ENCODE data around the gene ELFN2. TPM values are rescaled to one million over a fixed set of nuclear protein-coding genes. Genes with fewer than 3 reads are reported as not detected.
A peak's percentile ranks its signal among the peaks of the same experiment; 100 is the strongest.

Gene ELFN2
- total RNA-seq, 1 donor: under 0.01 TPM

- H3K9me3 ChIP-seq (ENCODE audit: low read depth, low read length): no peaks in the 10 kb centered on the region
- H3K4me2 ChIP-seq (ENCODE audit: insufficient read depth, low read length): peak overlapping the region; percentile 14
- H3K79me2 ChIP-seq (ENCODE audit: insufficient read depth, low read length): no peaks in the 10 kb centered on the region
- no peak overlapping the region for H3K27ac ChIP-seq (ENCODE audit: low read depth, low read length)
- no peak overlapping the region for H2AFZ ChIP-seq (ENCODE audit: low read length)
- DNase-seq (ENCODE audit: insufficient read length, low spot score, missing footprints): no peak
- no peaks in the 10 kb centered on the region for H4K20me1 ChIP-seq (ENCODE audit: insufficient read depth, low read length)
- no peaks in the 10 kb centered on the region for H3K36me3 ChIP-seq (ENCODE audit: insufficient read depth, low read length)
- H3K4me3 ChIP-seq (ENCODE audit: insufficient read depth, low read length): no peak overlapping the region
- H3K4me1 ChIP-seq (ENCODE audit: insufficient read depth, low read length): no peaks in the 10 kb centered on the region
- TF ChIP-seq, protein P1, sequence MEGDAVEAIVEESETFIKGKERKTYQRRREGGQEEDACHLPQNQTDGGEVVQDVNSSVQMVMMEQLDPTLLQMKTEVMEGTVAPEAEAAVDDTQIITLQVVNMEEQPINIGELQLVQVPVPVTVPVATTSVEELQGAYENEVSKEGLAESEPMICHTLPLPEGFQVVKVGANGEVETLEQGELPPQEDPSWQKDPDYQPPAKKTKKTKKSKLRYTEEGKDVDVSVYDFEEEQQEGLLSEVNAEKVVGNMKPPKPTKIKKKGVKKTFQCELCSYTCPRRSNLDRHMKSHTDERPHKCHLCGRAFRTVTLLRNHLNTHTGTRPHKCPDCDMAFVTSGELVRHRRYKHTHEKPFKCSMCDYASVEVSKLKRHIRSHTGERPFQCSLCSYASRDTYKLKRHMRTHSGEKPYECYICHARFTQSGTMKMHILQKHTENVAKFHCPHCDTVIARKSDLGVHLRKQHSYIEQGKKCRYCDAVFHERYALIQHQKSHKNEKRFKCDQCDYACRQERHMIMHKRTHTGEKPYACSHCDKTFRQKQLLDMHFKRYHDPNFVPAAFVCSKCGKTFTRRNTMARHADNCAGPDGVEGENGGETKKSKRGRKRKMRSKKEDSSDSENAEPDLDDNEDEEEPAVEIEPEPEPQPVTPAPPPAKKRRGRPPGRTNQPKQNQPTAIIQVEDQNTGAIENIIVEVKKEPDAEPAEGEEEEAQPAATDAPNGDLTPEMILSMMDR (IDR thresholded peaks at IDR 0.05; ENCODE audit: extremely low read depth, low read depth, low read length): no peak
- peaks cover 31% of the 10 kb centered on the region for H3K27me3 ChIP-seq (ENCODE audit: insufficient read depth, low read length)
Observed at GRCh38 chr22:37353839-37354238, 73.4 kb downstream of the ELFN2 start.

GRCh38 chr22:37352481-37352880, 74.8 kb downstream of the ELFN2 start:
- no peak for DNase-seq (ENCODE audit: insufficient read length, low spot score, missing footprints)
- H3K79me2 ChIP-seq (ENCODE audit: insufficient read depth, low read length): no peaks in the 10 kb centered on the region

DNA sequence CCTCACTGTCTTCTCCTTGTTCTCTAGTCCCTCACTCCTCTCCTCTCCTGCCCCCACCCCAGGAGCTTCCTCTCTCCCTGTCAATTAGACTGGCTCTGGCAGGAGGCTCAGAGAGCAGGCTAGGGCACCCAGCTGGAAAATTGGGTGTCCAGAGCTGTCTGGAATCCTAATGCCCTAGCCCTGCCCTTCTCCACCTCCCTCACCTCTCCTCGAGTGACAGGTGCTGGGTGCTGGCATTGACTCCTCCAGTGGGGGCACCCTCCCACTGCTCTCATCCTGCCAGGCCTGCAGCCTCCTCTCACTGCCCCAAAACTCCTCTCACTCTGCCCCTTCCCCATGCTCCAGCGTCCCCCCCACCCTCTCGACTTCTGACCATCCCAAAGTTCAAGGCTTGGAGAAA, 76.0 kb downstream of the ELFN2 start:
- DNase-seq (ENCODE audit: insufficient read length, low spot score, missing footprints): no peak
- H3K4me3 ChIP-seq (ENCODE audit: insufficient read depth, low read length): no peak overlapping the region
- H3K79me2 ChIP-seq (ENCODE audit: insufficient read depth, low read length): no peaks in the 10 kb centered on the region
- H3K9me3 ChIP-seq (ENCODE audit: low read depth, low read length): no peaks in the 10 kb centered on the region
- TF ChIP-seq, protein P1 (IDR thresholded peaks at IDR 0.05; ENCODE audit: extremely low read depth, low read depth, low read length): no peak
- H3K36me3 ChIP-seq (ENCODE audit: insufficient read depth, low read length): no peaks in the 10 kb centered on the region
- no peak overlapping the region for H3K27ac ChIP-seq (ENCODE audit: low read depth, low read length)
- no peak overlapping the region for H2AFZ ChIP-seq (ENCODE audit: low read length)
- no peak overlapping the region for H3K4me2 ChIP-seq (ENCODE audit: insufficient read depth, low read length)
- peaks cover 27% of the 10 kb centered on the region for H3K27me3 ChIP-seq (ENCODE audit: insufficient read depth, low read length)
- peaks cover 4% of the 10 kb centered on the region for H3K4me1 ChIP-seq (ENCODE audit: insufficient read depth, low read length)
- no peaks in the 10 kb centered on the region for H4K20me1 ChIP-seq (ENCODE audit: insufficient read depth, low read length)

More at GRCh38 chr22:37352481-37352880, 74.8 kb downstream of the ELFN2 start:
- no peaks in the 10 kb centered on the region for H3K9me3 ChIP-seq (ENCODE audit: low read depth, low read length)
- no peaks in the 10 kb centered on the region for H3K4me1 ChIP-seq (ENCODE audit: insufficient read depth, low read length)
- no peak overlapping the region for H3K27ac ChIP-seq (ENCODE audit: low read depth, low read length)
- TF ChIP-seq, protein P1 (IDR thresholded peaks at IDR 0.05; ENCODE audit: extremely low read depth, low read depth, low read length): no peak
- H3K4me3 ChIP-seq (ENCODE audit: insufficient read depth, low read length): no peak overlapping the region
- H4K20me1 ChIP-seq (ENCODE audit: insufficient read depth, low read length): no peaks in the 10 kb centered on the region
- H3K27me3 ChIP-seq (ENCODE audit: insufficient read depth, low read length): peaks cover 27% of the 10 kb centered on the region
- H3K36me3 ChIP-seq (ENCODE audit: insufficient read depth, low read length): no peaks in the 10 kb centered on the region
- no peak overlapping the region for H2AFZ ChIP-seq (ENCODE audit: low read length)
- H3K4me2 ChIP-seq (ENCODE audit: insufficient read depth, low read length): no peak overlapping the region

GRCh38 chr22:37349043-37349814, 78.0 kb downstream of the ELFN2 start:
- TF ChIP-seq, protein P1 (IDR thresholded peaks at IDR 0.05; ENCODE audit: extremely low read depth, low read depth, low read length): no peak
- H3K9me3 ChIP-seq (ENCODE audit: low read depth, low read length): no peaks in the 10 kb centered on the region
- peaks cover 17% of the 10 kb centered on the region for H3K27me3 ChIP-seq (ENCODE audit: insufficient read depth, low read length)
- no peak for DNase-seq (ENCODE audit: insufficient read length, low spot score, missing footprints)
- no peak overlapping the region for H2AFZ ChIP-seq (ENCODE audit: low read length)
- H3K4me3 ChIP-seq (ENCODE audit: insufficient read depth, low read length): no peak overlapping the region
- H3K27ac ChIP-seq (ENCODE audit: low read depth, low read length): no peak overlapping the region
- H3K4me1 ChIP-seq (ENCODE audit: insufficient read depth, low read length): peaks cover 11% of the 10 kb centered on the region
- H4K20me1 ChIP-seq (ENCODE audit: insufficient read depth, low read length): no peaks in the 10 kb centered on the region
- H3K79me2 ChIP-seq (ENCODE audit: insufficient read depth, low read length): no peaks in the 10 kb centered on the region
- H3K36me3 ChIP-seq (ENCODE audit: insufficient read depth, low read length): no peaks in the 10 kb centered on the region
- no peak overlapping the region for H3K4me2 ChIP-seq (ENCODE audit: insufficient read depth, low read length)
